ENCODE measurements around the gene MPC1. TPM values are rescaled to one million over a fixed set of nuclear protein-coding genes. Genes with fewer than 3 reads are reported as not detected.

Gene MPC1
- total RNA-seq, result 10 to 100 TPM; 33.1 to 34.7 TPM
- polyA plus RNA-seq, result 10 to 100 TPM; 57.2 to 85.0 TPM

DNA sequence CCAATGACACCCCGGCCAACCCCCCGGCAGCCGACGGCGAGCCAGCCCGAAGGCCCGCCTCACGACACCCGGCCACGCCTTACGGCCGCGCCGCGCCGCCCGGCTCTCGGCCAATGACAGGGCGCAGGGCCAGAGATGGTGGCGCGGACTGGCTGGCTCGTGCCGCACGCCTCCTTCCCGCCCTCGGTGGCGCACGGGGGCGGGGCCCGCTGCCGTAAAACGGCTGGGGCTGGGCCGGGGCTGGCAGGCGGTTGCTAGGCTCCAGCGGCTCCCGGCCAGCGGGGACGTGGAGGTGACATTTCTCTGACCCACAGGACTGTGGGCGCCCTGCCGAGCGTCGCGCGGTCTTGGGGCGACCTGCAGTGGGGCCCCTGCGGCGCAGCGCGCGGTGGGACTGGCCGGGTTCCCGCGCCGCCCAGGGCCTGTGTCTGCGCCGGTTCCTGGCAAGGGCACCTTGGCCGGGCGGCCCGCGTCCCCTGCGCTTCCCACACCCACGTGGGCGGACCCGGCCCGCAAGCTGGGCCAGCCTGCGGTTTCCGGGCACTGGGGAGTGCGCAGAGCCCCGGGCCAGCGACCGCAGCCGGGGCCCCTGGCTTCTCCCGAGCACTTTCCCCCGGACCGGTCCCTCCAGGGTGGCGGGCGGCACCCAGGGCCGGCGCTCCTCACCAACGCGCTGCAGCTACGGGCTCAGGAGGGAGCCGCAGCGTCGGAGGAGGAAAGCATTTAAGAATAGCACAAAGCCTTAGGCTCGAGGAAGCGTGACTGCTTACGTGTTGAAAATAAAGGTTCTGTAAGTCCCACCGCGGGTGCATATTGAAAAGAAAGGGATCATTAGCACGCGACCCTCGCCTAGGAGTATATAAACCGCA is at the start of gene MPC1:
TSS of gene MPC1 (minus strand) at position 8 of the 869 bp plus-strand sequence. CDS start 64 bp downstream, outside the sequence.
- H3K27ac ChIP-seq (ENCODE audit: low read depth, low read length), result peak within 1 kb of the TSS; percentile 77
- H3K4me1 ChIP-seq (ENCODE audit: insufficient read depth, low read length), result peaks cover 6% of the 10 kb centered on the region
- no peaks in the 10 kb centered on the region for H3K27me3 ChIP-seq (ENCODE audit: insufficient read depth, low read length)
- no peaks in the 10 kb centered on the region for H3K9me3 ChIP-seq (ENCODE audit: control insufficient read depth in 1 of 2, low read length in 2 of 2)
- DNase-seq, result peak; percentile 93 to 95 (median 94)
- Mint-ChIP-seq H3K27ac (peak within 1 kb of the TSS; percentile 92 to 97 (median 93)), H3K4me3 (peak within 1 kb of the TSS; percentile 89 to 96 (median 93)), H3K36me3 (peaks cover 0 to 7% of the 10 kb centered on the region in 2 donors), H3K4me1 (peaks cover 5 to 22% (median 7%) of the 10 kb centered on the region in 4 donors), H3K9me3 (no peaks in the 10 kb centered on the region), H3K27me3 (no peaks in the 10 kb centered on the region)
- ChIA-PET POLR2A (ENCODE audit: partially characterized antibody) (interaction anchor here (0.8 to 1.4 kb wide), 4 partner anchors 28 to 106 kb away, joined by 3 to 4 read pairs (median 4); no protein-coding TSS in a partner anchor), CTCF (ENCODE audit: partially characterized antibody) (interaction anchor here (0.9 kb wide), 1 partner anchor 18 kb away, joined by 3 read pairs; no protein-coding TSS in a partner anchor)
- intact Hi-C loops (cut with micrococcal nuclease), result loop anchor here (1.0 to 10.0 kb wide), 9 partner anchors 17 to 244 kb away; partner anchors contain the start of genes RPS6KA2 and SFT2D1
- no peaks in the 10 kb centered on the region for H3K36me3 ChIP-seq (ENCODE audit: insufficient read depth, low read length)
- H3K4me3 ChIP-seq (ENCODE audit: low read length in 2 of 2), result peak within 1 kb of the TSS; percentile 63 to 75

- CTCF ChIA-PET (ENCODE audit: partially characterized antibody), result interaction anchor here (0.7 to 1.6 kb wide), 3 partner anchors 8 to 29 kb away, joined by 3 to 4 read pairs (median 3); no protein-coding TSS in a partner anchor
- POLR2A ChIA-PET (ENCODE audit: partially characterized antibody), result interaction anchor here (0.7 to 1.2 kb wide), 3 partner anchors 8 to 26 kb away, joined by 3 to 4 read pairs (median 3); no protein-coding TSS in a partner anchor
- no peaks in the 10 kb centered on the region for H3K27me3 ChIP-seq (ENCODE audit: insufficient read depth, low read length)
- H3K27ac ChIP-seq (ENCODE audit: low read depth, low read length), result no peak overlapping the region
- peaks cover 2% of the 10 kb centered on the region for H3K4me1 ChIP-seq (ENCODE audit: insufficient read depth, low read length)
- peaks cover 0 to 1% (median 1%) of the 10 kb centered on the region in 4 donors for H3K4me1 Mint-ChIP-seq
- no peak for DNase-seq
- H3K4me3 Mint-ChIP-seq, result no peak overlapping the region
- peaks cover 0 to 5% (median 0%) of the 10 kb centered on the region in 8 donors for H3K9me3 Mint-ChIP-seq
- intact Hi-C loops (cut with micrococcal nuclease), result no loop called here
- no peak overlapping the region for H3K4me3 ChIP-seq (ENCODE audit: low read length in 2 of 2)
- H3K36me3 ChIP-seq (ENCODE audit: insufficient read depth, low read length), result no peaks in the 10 kb centered on the region
- H3K9me3 ChIP-seq (ENCODE audit: control insufficient read depth in 1 of 2, low read length in 2 of 2), result no peaks in the 10 kb centered on the region
- peaks cover 3 to 7% of the 10 kb centered on the region in 2 donors for H3K36me3 Mint-ChIP-seq
- H3K27me3 Mint-ChIP-seq, result no peaks in the 10 kb centered on the region
- peak overlapping the region in 1 of 7 donors; percentile 65 for H3K27ac Mint-ChIP-seq
Observed at GRCh38 chr6:166430269-166430668, 47.5 kb upstream of the MPC1 start.

- intact Hi-C loops (cut with micrococcal nuclease), result no loop called here
- DNase-seq, result no peak
- H3K9me3 ChIP-seq (ENCODE audit: control insufficient read depth in 1 of 2, low read length in 2 of 2), result no peaks in the 10 kb centered on the region
- H3K27me3 ChIP-seq (ENCODE audit: insufficient read depth, low read length), result no peaks in the 10 kb centered on the region
- Mint-ChIP-seq H3K27ac (no peak overlapping the region), H3K27me3 (no peaks in the 10 kb centered on the region), H3K4me1 (peaks cover 12 to 23% (median 21%) of the 10 kb centered on the region in 4 donors), H3K9me3 (peaks cover 0 to 3% (median 0%) of the 10 kb centered on the region in 8 donors), H3K4me3 (no peak overlapping the region), H3K36me3 (peaks cover 0 to 4% of the 10 kb centered on the region in 2 donors)
- H3K36me3 ChIP-seq (ENCODE audit: insufficient read depth, low read length), result no peaks in the 10 kb centered on the region
- no peak overlapping the region for H3K27ac ChIP-seq (ENCODE audit: low read depth, low read length)
- ChIA-PET CTCF (ENCODE audit: partially characterized antibody) (interaction anchor here (1.1 kb wide), 1 partner anchor 23 kb away, joined by 3 read pairs; no protein-coding TSS in a partner anchor), POLR2A (ENCODE audit: partially characterized antibody) (no interaction called here)
- H3K4me3 ChIP-seq (ENCODE audit: low read length in 2 of 2), result no peak overlapping the region
- H3K4me1 ChIP-seq (ENCODE audit: insufficient read depth, low read length), result peaks cover 23% of the 10 kb centered on the region
Observed at GRCh38 chr6:166424431-166424830, 41.7 kb upstream of the MPC1 start.

GRCh38 chr6:166423781-166424180 is 41.0 kb upstream of the MPC1 start:
- Mint-ChIP-seq H3K27me3 (no peaks in the 10 kb centered on the region), H3K4me3 (no peak overlapping the region), H3K36me3 (peaks cover 0 to 6% of the 10 kb centered on the region in 2 donors), H3K27ac (peak overlapping the region in 1 of 7 donors; percentile 13), H3K9me3 (peaks cover 0 to 3% (median 0%) of the 10 kb centered on the region in 8 donors), H3K4me1 (peaks cover 19 to 29% (median 27%) of the 10 kb centered on the region in 4 donors)
- H3K36me3 ChIP-seq (ENCODE audit: insufficient read depth, low read length), result no peaks in the 10 kb centered on the region
- no peaks in the 10 kb centered on the region for H3K27me3 ChIP-seq (ENCODE audit: insufficient read depth, low read length)
- DNase-seq, result no peak
- no peaks in the 10 kb centered on the region for H3K9me3 ChIP-seq (ENCODE audit: control insufficient read depth in 1 of 2, low read length in 2 of 2)
- intact Hi-C loops (cut with micrococcal nuclease), result no loop called here
- H3K4me1 ChIP-seq (ENCODE audit: insufficient read depth, low read length), result peaks cover 29% of the 10 kb centered on the region
- no peak overlapping the region for H3K4me3 ChIP-seq (ENCODE audit: low read length in 2 of 2)
- ChIA-PET POLR2A (ENCODE audit: partially characterized antibody) (no interaction called here), CTCF (ENCODE audit: partially characterized antibody) (interaction anchor here (3.2 kb wide), 1 partner anchor 23 kb away, joined by 13 read pairs; no protein-coding TSS in a partner anchor)
- H3K27ac ChIP-seq (ENCODE audit: low read depth, low read length), result no peak overlapping the region

GRCh38 chr6:166423051-166423745 is 40.5 kb upstream of the MPC1 start:
- H3K4me3 Mint-ChIP-seq, result no peak overlapping the region
- Histone ChIP-seq H3K27ac (ENCODE audit: low read depth, low read length) (no peak overlapping the region), H3K27me3 (ENCODE audit: insufficient read depth, low read length) (no peaks in the 10 kb centered on the region), H3K4me3 (ENCODE audit: low read length in 2 of 2) (no peak overlapping the region), H3K36me3 (ENCODE audit: insufficient read depth, low read length) (no peaks in the 10 kb centered on the region), H3K9me3 (ENCODE audit: control insufficient read depth in 1 of 2, low read length in 2 of 2) (no peaks in the 10 kb centered on the region), H3K4me1 (ENCODE audit: insufficient read depth, low read length) (peaks cover 35% of the 10 kb centered on the region)
- intact Hi-C loops (cut with micrococcal nuclease), result no loop called here
- H3K27ac Mint-ChIP-seq, result peak overlapping the region in 1 of 7 donors; percentile 13
- CTCF ChIA-PET (ENCODE audit: partially characterized antibody), result interaction anchor here (3.2 kb wide), 1 partner anchor 23 kb away, joined by 13 read pairs; no protein-coding TSS in a partner anchor
- no peak for DNase-seq
- POLR2A ChIA-PET (ENCODE audit: partially characterized antibody), result no interaction called here
- H3K27me3 Mint-ChIP-seq, result no peaks in the 10 kb centered on the region
- H3K9me3 Mint-ChIP-seq, result no peaks in the 10 kb centered on the region
- H3K36me3 Mint-ChIP-seq, result peaks cover 0 to 6% of the 10 kb centered on the region in 2 donors
- peaks cover 24 to 35% (median 32%) of the 10 kb centered on the region in 4 donors for H3K4me1 Mint-ChIP-seq

DNA sequence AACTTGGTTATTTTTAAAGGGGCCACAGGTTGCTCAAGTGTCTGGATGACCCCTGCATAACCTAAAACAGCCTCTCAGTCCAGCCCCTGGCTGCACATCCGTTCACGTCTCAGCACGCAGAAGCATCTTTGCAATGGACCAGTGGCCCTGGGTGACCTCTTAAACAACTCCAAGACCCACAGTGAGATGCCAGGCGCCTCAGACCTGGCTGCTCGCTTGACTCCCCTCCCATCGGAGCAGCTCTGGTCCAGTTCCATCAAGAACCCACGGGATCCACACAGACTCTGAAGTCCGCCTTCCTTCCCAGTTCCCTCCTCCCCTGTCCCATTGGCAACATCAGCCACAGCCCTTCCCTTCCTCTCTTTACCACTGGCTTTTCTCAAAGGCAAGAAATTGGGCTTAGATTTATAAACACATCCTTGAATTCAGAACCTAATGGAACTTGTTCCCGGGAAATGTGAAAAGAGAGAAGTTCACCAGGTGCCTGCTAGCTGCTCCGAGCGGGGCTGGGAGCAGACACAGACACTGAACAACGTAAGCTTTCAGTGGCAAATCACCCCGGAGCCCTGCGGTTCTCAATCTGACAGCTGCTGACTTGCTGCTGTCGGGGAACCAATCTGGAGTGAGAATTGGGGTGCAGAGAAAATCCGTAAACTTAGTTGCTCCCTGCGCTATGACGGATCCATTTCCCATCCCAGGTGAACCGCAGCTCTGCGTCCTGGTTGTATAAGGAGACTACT is 39.6 kb upstream of the MPC1 start:
- POLR2A ChIA-PET (ENCODE audit: partially characterized antibody), result no interaction called here
- Mint-ChIP-seq H3K36me3 (peaks cover 0 to 9% of the 10 kb centered on the region in 2 donors), H3K27ac (peak overlapping the region in 5 of 7 donors; percentile 7 to 66 (median 30)), H3K27me3 (peaks cover 0 to 2% of the 10 kb centered on the region in 2 donors), H3K9me3 (peaks cover 0 to 1% (median 0%) of the 10 kb centered on the region in 8 donors), H3K4me3 (no peak overlapping the region), H3K4me1 (peaks cover 28 to 43% (median 39%) of the 10 kb centered on the region in 4 donors)
- H3K36me3 ChIP-seq (ENCODE audit: insufficient read depth, low read length), result no peaks in the 10 kb centered on the region
- H3K27me3 ChIP-seq (ENCODE audit: insufficient read depth, low read length), result no peaks in the 10 kb centered on the region
- no peak overlapping the region for H3K27ac ChIP-seq (ENCODE audit: low read depth, low read length)
- H3K4me3 ChIP-seq (ENCODE audit: low read length in 2 of 2), result no peak overlapping the region
- intact Hi-C loops (cut with micrococcal nuclease), result no loop called here
- H3K4me1 ChIP-seq (ENCODE audit: insufficient read depth, low read length), result peaks cover 43% of the 10 kb centered on the region
- CTCF ChIA-PET (ENCODE audit: partially characterized antibody), result interaction anchor here (1.9 to 3.2 kb wide), 2 partner anchors 22 to 41 kb away, joined by 4 to 13 read pairs; no protein-coding TSS in a partner anchor
- DNase-seq, result no peak
- H3K9me3 ChIP-seq (ENCODE audit: control insufficient read depth in 1 of 2, low read length in 2 of 2), result no peaks in the 10 kb centered on the region

All from CD4-positive, alpha-beta memory T cell (primary cell).